Fibroblast of villous mesenchyme (primary cell): ENCODE measurements around the gene SPINK7. TPM values are rescaled to one million over a fixed set of nuclear protein-coding genes. Genes with fewer than 3 reads are reported as not detected.

Experiments
- DNase-seq: peaks from one replicate; pipeline ENCODE4 v3.0.0-alpha.2; 2010; ENCODE audit warnings: low read depth
- H3K4me3 ChIP-seq: 2 replicates; pipeline ENCODE4 v1.5.1; 2011; ENCODE audit warnings: low read depth, mild to moderate bottlenecking, low read length
- total RNA-seq: library from RNA; depleted of rRNA; stranded (reverse); fragments of >200 nt; gene quantifications from 2 replicates; pipeline ENCODE4 v1.2.3, GENCODE V29; 2012
- TF ChIP-seq, protein P1 (sequence below): IDR thresholded peaks from 2 replicates; pipeline ENCODE4 v1.5.1; 2012; ENCODE audit warnings: low read depth, mild to moderate bottlenecking, low read length; ENCODE audit not compliant: insufficient read depth

SPINK7 gene
- total RNA-seq, 1 donor = not detected

DNA sequence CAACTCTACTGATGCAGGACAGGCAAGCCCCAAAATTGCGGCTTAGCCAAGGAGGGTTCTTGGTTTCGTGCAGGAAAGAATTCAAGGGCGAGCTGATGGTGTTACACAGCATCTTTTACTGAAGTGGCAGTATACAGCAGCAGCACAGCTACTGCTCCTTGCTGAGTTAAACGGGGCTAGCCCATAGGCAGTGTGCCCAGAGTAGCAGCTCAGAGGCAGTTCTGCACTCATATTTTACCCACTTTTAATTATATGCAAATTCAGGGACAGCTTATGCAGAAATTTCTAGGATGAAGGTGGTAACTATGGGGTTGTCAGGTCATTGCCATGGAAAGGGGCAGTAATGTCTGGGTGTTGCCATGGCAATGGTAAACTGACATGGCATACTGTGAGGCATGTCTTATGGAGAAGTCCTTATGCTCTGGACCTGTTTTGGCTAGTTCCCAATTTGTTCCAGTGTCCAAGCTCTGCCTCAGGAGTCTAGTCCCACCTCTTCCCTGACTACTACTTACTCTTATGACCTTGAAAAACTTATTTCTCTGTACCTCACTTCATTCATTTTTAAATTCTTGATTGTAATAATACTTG is 21.1 kb downstream of the SPINK7 start:
- TF ChIP-seq, protein P1, sequence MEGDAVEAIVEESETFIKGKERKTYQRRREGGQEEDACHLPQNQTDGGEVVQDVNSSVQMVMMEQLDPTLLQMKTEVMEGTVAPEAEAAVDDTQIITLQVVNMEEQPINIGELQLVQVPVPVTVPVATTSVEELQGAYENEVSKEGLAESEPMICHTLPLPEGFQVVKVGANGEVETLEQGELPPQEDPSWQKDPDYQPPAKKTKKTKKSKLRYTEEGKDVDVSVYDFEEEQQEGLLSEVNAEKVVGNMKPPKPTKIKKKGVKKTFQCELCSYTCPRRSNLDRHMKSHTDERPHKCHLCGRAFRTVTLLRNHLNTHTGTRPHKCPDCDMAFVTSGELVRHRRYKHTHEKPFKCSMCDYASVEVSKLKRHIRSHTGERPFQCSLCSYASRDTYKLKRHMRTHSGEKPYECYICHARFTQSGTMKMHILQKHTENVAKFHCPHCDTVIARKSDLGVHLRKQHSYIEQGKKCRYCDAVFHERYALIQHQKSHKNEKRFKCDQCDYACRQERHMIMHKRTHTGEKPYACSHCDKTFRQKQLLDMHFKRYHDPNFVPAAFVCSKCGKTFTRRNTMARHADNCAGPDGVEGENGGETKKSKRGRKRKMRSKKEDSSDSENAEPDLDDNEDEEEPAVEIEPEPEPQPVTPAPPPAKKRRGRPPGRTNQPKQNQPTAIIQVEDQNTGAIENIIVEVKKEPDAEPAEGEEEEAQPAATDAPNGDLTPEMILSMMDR = no peak
- H3K4me3 ChIP-seq = no peak overlapping the region
- DNase-seq = no peak

DNA sequence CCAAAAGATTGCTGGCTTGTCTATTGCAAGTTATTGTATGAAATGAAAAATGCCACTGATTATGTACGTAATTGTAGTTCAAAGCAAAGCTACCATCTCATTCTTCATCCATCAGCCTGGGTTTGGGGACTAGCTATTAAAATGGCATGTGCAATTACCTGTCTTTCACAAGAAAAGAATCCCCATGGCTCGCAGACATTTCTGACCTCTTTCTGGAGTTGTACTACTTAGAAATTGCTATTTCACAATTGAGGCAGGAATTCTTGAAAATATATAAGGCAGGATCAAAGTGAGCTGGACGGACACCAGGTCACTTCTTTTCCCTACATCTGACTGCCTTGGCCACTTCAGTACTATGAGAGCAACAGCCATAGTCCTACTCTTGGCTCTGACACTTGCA is 23.0 kb downstream of the SPINK7 start, which contains the start of gene SPINK9:
Gene SPINK9 (plus strand): TSS at position 301 of the 400 bp plus-strand sequence. CDS start 55 bp downstream, at position 356.
- TF ChIP-seq, protein P1 = no peak

GRCh38 chr5:148336704-148337435 is 24.6 kb downstream of the SPINK7 start:
- TF ChIP-seq, protein P1 = no peak
- no peak overlapping the region for H3K4me3 ChIP-seq
- peak; percentile 6 for DNase-seq

More for the DNA sequence above, 23.0 kb downstream of the SPINK7 start, which contains the start of gene SPINK9:
- no peak within 1 kb of the TSS for H3K4me3 ChIP-seq
- no peak for DNase-seq

DNA sequence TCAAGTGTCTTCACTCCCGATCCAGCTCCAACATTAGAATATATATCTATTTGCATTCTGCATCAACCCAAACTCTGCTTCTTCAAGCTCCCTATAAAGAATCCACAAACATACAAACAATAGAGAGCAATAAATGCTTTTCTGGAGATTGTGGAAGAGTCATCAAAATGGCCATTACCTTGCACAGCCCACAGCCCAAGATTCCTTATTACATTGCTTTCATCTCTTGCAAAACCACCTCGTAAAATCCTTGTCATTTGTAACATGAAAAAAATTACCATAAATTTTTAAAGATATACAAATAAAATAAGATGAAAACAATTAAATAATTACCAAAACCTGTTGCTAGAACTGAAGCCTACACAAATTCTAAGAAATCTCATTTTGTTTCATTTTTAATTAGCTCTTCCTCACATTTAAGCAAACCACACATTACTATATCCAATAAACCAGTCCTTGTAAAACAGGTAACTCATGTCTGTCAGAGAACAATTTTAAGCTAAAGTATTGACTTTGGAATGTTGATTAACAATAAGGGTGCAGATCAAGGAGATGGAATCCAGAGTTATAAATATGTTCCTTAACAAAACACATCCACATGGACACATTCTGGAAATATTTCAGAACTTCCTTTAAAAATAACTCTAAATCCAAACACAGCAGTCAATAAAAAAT is 30.3 kb downstream of the SPINK7 start:
- TF ChIP-seq, protein P1 = no peak
- DNase-seq = no peak
- no peak overlapping the region for H3K4me3 ChIP-seq

DNA sequence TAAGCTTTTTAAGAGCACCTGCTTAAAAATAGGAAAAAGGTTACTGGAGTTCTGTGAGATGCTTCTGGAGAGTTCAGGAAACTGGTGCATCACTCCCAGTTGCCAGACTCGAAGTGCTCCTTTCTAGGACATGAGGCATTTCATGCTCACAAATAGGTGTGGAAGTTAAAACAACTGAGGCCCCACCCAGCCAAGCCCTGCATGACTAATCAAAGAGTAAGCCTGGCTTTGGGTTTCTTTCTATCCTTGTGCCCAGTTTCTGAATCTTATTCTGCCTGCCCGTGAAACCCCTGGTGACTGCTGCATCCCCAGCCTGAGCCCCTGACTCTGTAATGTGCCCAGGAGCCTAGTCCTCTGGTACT is 30.8 kb downstream of the SPINK7 start:
- DNase-seq = no peak
- TF ChIP-seq, protein P1 = no peak
- no peak overlapping the region for H3K4me3 ChIP-seq

DNA sequence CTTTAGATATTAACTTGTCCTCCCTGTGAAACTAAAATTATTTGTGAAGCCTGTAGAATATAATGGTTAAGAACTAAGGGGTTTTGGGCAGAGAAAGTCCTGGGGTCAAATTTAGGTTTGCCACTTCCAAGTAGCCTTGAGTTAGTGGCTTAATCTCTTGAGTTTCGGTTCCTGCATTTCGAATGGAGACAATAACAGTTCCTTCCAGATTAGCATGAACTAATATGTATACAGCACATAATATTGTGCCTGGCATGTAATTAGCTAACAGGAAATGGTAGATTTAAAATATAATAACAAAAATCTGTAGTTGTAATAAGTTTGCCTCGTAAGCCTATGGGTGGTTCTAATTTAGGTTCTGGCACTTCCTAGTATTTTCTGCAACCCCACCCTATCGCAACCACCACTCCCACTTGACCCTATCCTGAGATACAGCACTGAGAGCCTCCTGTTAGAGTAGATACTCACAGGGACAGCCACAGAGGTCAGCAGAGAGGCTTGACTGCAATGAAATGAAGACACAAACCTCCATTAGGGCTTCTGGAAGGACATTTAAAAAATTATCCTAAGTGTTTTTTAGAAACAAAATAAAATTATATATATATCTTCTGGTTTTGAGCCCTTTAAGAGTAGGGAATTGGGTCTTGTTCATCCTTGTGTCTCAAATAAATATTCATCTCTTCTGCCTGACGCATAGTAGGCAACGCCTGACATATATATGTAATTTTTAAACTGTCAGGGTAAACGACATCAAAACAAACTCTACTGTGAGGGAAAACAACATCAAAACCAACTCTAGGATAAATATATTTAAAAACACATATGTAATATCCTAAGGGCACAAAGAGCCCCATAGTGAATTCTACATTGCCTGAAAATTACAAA is 31.6 kb downstream of the SPINK7 start:
- H3K4me3 ChIP-seq = no peak overlapping the region

More for the DNA sequence above, 31.6 kb downstream of the SPINK7 start:
- TF ChIP-seq, protein P1 = no peak
- no peak for DNase-seq
